Neuronal stem cell (in vitro differentiated cells): ENCODE data around the gene ANKS1A.

Source experiments
- DNase-seq: peaks from one replicate; pipeline ENCODE4 v3.0.0-alpha.2; 2013; ENCODE audit warnings: low spot score
- H2AFZ ChIP-seq: one replicate; pipeline ENCODE4 v1.6.1; 2013; ENCODE audit warnings: mild to moderate bottlenecking, low read length, inconsistent platforms
- H2AK5ac ChIP-seq: 2 replicates; pipeline ENCODE4 v1.6.1; 2013; ENCODE audit warnings: low read depth, mild to moderate bottlenecking, inconsistent platforms, low read length, moderate library complexity, mixed read lengths
- H2BK120ac ChIP-seq: 2 replicates; pipeline ENCODE4 v1.6.1; 2013; ENCODE audit warnings: low read depth, mild to moderate bottlenecking, inconsistent platforms, low read length, moderate library complexity, mixed read lengths
- H2BK12ac ChIP-seq: one replicate; pipeline ENCODE4 v1.6.1; 2013; ENCODE audit warnings: low read length, inconsistent platforms
- H2BK15ac ChIP-seq: 2 replicates; pipeline ENCODE4 v1.6.1; 2013; ENCODE audit warnings: mild to moderate bottlenecking, low read length, inconsistent platforms, mixed read lengths
- H2BK5ac ChIP-seq: one replicate; pipeline ENCODE4 v1.6.1; 2013; ENCODE audit warnings: inconsistent platforms, mild to moderate bottlenecking, low read length, moderate library complexity
- H3K14ac ChIP-seq: one replicate; pipeline ENCODE4 v1.6.1; 2013; ENCODE audit warnings: low read length, inconsistent platforms
- H3K18ac ChIP-seq: 2 replicates; pipeline ENCODE4 v1.6.1; 2013; ENCODE audit warnings: low read length, inconsistent platforms
- H3K23ac ChIP-seq: 2 replicates; pipeline ENCODE4 v1.6.1; 2013; ENCODE audit warnings: low read depth, mild to moderate bottlenecking, mixed read lengths, low read length, inconsistent platforms; ENCODE audit not compliant: poor library complexity
- H3K27ac ChIP-seq: replicated peaks from 3 replicates; pipeline ENCODE4 v1.5.1; 2013; ENCODE audit warnings: low read length, inconsistent platforms
- H3K27me3 ChIP-seq, 3 experiments: 2 replicates each; pipeline ENCODE4 v1.6.1; 2013; ENCODE audit warnings: low read length in 3 of 3, mild to moderate bottlenecking in 2 of 3, inconsistent platforms in 1 of 3, low read depth in 1 of 3, mixed read lengths in 1 of 3, moderate library complexity in 1 of 3; ENCODE audit not compliant: control insufficient read depth in 3 of 3, insufficient read depth in 3 of 3
- H3K36me3 ChIP-seq, 2 donors: replicated peaks in 1 of 2; 2 replicates each; pipeline ENCODE4 v1.6.1; 2013; ENCODE audit warnings: low read length in 2 of 2; ENCODE audit not compliant: control insufficient read depth in 2 of 2, insufficient read depth in 2 of 2
- H3K4ac ChIP-seq: 2 replicates; pipeline ENCODE4 v1.6.1; 2013; ENCODE audit warnings: inconsistent platforms, mild to moderate bottlenecking, low read length, moderate library complexity
- H3K4me1 ChIP-seq, 2 donors: 1 replicate in 1 of 2; 2 replicates in 1 of 2; pipeline ENCODE4 v1.6.1; 2013; ENCODE audit warnings: low read length in 2 of 2, low read depth in 1 of 2; ENCODE audit not compliant: control insufficient read depth in 2 of 2, insufficient read depth in 1 of 2
- H3K4me2 ChIP-seq: one replicate; pipeline ENCODE4 v1.6.1; 2013; ENCODE audit warnings: mild to moderate bottlenecking, low read length, inconsistent platforms; ENCODE audit not compliant: insufficient read depth, poor library complexity, severe bottlenecking
- H3K4me3 ChIP-seq, 2 donors: 2 replicates each; pipeline ENCODE4 v1.5.1; 2013; ENCODE audit warnings: low read length in 2 of 2, mild to moderate bottlenecking in 2 of 2, inconsistent platforms in 1 of 2, moderate library complexity in 1 of 2
- H3K79me1 ChIP-seq: one replicate; pipeline ENCODE4 v1.6.1; 2013; ENCODE audit warnings: low read depth, mild to moderate bottlenecking, inconsistent platforms, low read length, moderate library complexity
- H3K9ac ChIP-seq: one replicate; pipeline ENCODE4 v1.6.1; 2013; ENCODE audit warnings: mild to moderate bottlenecking, low read depth, low read length, inconsistent platforms; ENCODE audit not compliant: poor library complexity
- H3K9me3 ChIP-seq, 2 donors: replicated peaks in 1 of 2; 2 replicates each; pipeline versions ENCODE3 to v1.6.1; 2013; ENCODE audit warnings: low read length in 2 of 2, mild to moderate bottlenecking in 2 of 2, inconsistent platforms in 1 of 2, low read depth in 1 of 2, mixed read lengths in 1 of 2, moderate library complexity in 1 of 2; ENCODE audit not compliant: control insufficient read depth in 2 of 2, insufficient read depth in 1 of 2
- H4K8ac ChIP-seq: one replicate; pipeline ENCODE4 v1.6.1; 2013; ENCODE audit warnings: low read depth, mild to moderate bottlenecking, inconsistent platforms, low read length, moderate library complexity
- H4K91ac ChIP-seq: one replicate; pipeline ENCODE4 v1.6.1; 2013; ENCODE audit warnings: low read length, low read depth, mild to moderate bottlenecking, inconsistent platforms; ENCODE audit not compliant: poor library complexity
- WGBS, 2 donors: extraction: QIAGEN DNeasy Blood & Tissue Kit; methylation state at CpG; one replicate each; pipeline ENCODE4 v1.1.7; 2013; ENCODE audit warnings: missing lambda C conversion rate in 2 of 2, mixed read lengths in 1 of 2; ENCODE audit not compliant: insufficient read length in 2 of 2, insufficient replicate concordance in 1 of 2; ENCODE audit errors: extremely low coverage in 2 of 2; 5-methylcytosine and 5-hydroxymethylcytosine counted together

ANKS1A gene

DNA sequence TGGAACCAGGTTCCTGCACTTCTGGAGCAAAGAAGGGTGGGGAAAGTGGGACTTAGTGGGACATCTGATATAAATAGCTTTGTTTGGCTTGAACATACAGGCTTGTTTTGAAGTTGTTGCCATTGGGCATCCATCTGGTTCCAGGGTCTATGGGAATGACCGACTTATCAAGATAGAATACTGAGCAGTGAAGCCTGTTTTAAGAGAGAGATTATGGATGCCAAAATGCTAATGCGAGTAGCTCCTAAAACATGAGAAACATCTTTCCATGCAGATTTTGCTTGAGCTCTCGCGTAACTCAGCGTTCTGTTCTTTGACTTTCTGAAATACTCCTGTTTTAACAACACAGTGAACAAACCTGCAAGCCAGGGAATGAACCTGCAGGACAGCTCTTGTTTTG, 98.5 kb downstream of the ANKS1A start:
- DNase-seq: no peak
- H2BK5ac ChIP-seq: no peak overlapping the region
- no peak overlapping the region for H3K4me2 ChIP-seq
- no peak overlapping the region for H2BK12ac ChIP-seq
- H3K4me1 ChIP-seq: peaks cover 0 to 4% of the 10 kb centered on the region in 2 donors
- H3K27me3 ChIP-seq: no peaks in the 10 kb centered on the region
- no peak overlapping the region for H2AK5ac ChIP-seq
- no peak overlapping the region for H2BK15ac ChIP-seq
- H3K4ac ChIP-seq: no peak overlapping the region
- H3K79me1 ChIP-seq: no peaks in the 10 kb centered on the region
- H3K36me3 ChIP-seq: peaks cover 8 to 74% of the 10 kb centered on the region in 2 donors
- H3K9ac ChIP-seq: no peak overlapping the region
- no peak overlapping the region for H4K91ac ChIP-seq
- H2BK120ac ChIP-seq: no peak overlapping the region
- no peak overlapping the region for H2AFZ ChIP-seq
- no peak overlapping the region for H3K4me3 ChIP-seq
- H3K27ac ChIP-seq: no peak overlapping the region
- no CpG with 5 or more reads among the region's 5 CpGs for WGBS, 2 donors
- H4K8ac ChIP-seq: no peak overlapping the region
- no peak overlapping the region for H3K18ac ChIP-seq
- no peak overlapping the region for H3K14ac ChIP-seq
- H3K23ac ChIP-seq: no peak overlapping the region
- no peaks in the 10 kb centered on the region for H3K9me3 ChIP-seq

DNA sequence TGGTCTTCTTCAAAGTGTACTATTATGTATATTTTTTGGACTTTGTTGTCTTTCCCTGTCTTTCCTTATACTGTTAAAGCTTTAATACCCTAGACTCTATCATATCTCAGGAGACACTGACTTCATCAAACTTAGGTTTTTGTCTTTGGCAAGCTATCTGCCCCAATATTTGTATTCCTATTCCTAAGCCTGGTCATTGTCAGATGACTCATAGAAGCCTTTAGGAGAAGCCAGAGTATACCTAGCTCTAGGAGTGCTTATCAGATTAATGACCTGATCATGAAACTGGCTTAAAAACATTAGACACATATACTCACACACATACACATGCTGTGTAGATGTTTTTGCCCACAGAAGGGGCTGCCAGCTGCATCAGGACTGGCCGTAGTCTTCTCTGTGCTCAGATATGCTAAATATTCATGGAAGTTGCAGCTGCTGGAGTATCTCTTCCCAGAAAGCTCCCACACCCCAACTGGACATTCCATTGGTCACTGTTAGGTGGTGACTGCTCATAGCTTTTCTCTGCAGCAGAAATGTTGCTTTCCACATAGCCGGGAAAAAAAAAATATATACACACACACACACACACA, 102.0 kb downstream of the ANKS1A start:
- Histone ChIP-seq H3K4me2 (no peak overlapping the region), H3K36me3 (peaks cover 6 to 70% of the 10 kb centered on the region in 2 donors), H2BK15ac (no peak overlapping the region), H4K8ac (no peak overlapping the region), H4K91ac (no peak overlapping the region), H3K4me1 (peaks cover 0 to 2% of the 10 kb centered on the region in 2 donors), H2BK5ac (no peak overlapping the region), H3K18ac (no peak overlapping the region), H2AFZ (no peak overlapping the region), H2AK5ac (no peak overlapping the region), H3K4me3 (no peak overlapping the region), H3K4ac (no peak overlapping the region), H3K9me3 (no peaks in the 10 kb centered on the region), H3K27me3 (no peaks in the 10 kb centered on the region), H3K23ac (no peak overlapping the region), H3K14ac (no peak overlapping the region), H2BK12ac (no peak overlapping the region), H2BK120ac (no peak overlapping the region), H3K79me1 (no peaks in the 10 kb centered on the region), H3K27ac (no peak overlapping the region), H3K9ac (no peak overlapping the region)
- DNase-seq: no peak
- WGBS, 2 donors: no CpG with 5 or more reads among the region's 2 CpGs

DNA sequence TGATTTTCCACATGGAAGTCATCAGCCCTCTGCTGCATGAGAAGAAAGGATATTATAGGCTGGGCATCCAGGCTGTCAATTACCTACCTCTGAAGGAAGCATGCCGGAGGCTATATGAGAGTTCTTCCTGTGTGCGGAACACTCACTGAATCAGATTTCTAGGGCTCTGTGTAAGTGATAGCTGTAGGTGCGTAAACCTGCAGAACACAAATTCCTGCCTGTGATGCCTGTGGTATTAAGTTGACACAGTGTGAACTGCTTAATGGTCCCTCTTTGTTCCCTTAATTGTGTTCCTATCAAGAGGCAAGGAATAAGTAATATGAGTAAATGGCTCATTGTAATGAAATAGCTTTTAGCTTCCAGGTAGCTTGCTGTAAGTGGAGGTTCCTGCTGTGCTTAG, 103.3 kb downstream of the ANKS1A start:
- H3K79me1 ChIP-seq: no peaks in the 10 kb centered on the region
- WGBS, 2 donors: no CpG with 5 or more reads among the region's 3 CpGs
- peaks cover 6 to 66% of the 10 kb centered on the region in 2 donors for H3K36me3 ChIP-seq
- no peak overlapping the region for H2AK5ac ChIP-seq
- no peak overlapping the region for H4K91ac ChIP-seq
- H3K27ac ChIP-seq: no peak overlapping the region
- no peak overlapping the region for H3K9ac ChIP-seq
- no peak overlapping the region for H3K18ac ChIP-seq
- no peak for DNase-seq
- H2BK120ac ChIP-seq: no peak overlapping the region
- H3K23ac ChIP-seq: no peak overlapping the region
- no peaks in the 10 kb centered on the region for H3K4me1 ChIP-seq
- H3K4me2 ChIP-seq: no peak overlapping the region
- no peak overlapping the region for H2BK5ac ChIP-seq
- no peaks in the 10 kb centered on the region for H3K27me3 ChIP-seq
- no peak overlapping the region for H4K8ac ChIP-seq
- H2AFZ ChIP-seq: no peak overlapping the region
- H3K9me3 ChIP-seq: peaks cover 0 to 4% of the 10 kb centered on the region in 2 donors
- H3K14ac ChIP-seq: no peak overlapping the region
- no peak overlapping the region for H2BK15ac ChIP-seq
- H2BK12ac ChIP-seq: no peak overlapping the region
- H3K4me3 ChIP-seq: no peak overlapping the region
- no peak overlapping the region for H3K4ac ChIP-seq

DNA sequence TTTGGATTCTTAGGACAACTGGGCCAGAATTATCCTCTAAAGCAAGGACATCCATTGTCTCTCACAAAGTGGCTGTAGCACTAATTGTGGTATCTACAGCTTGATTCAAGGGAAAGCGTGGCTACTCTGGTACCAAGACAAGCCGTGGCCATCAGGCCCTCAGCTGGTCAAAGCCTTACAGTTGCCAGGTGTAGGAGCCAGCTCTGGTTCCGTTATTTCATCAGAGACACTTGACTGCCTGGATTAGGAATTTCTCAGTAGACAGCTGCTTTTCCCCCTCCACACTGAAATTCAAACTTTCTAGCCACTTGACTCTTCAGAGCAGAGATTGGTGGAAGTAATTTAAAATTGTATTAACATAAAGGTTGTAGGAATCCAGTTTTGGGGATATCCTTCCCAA, 104.2 kb downstream of the ANKS1A start:
- Histone ChIP-seq H2BK12ac (no peak overlapping the region), H2AFZ (no peak overlapping the region), H3K18ac (no peak overlapping the region), H4K8ac (no peak overlapping the region), H3K4me1 (no peaks in the 10 kb centered on the region), H3K9me3 (peaks cover 0 to 4% of the 10 kb centered on the region in 2 donors), H2BK120ac (no peak overlapping the region), H4K91ac (no peak overlapping the region), H3K14ac (no peak overlapping the region), H2BK5ac (no peak overlapping the region), H2BK15ac (no peak overlapping the region), H3K4ac (no peak overlapping the region), H3K79me1 (no peaks in the 10 kb centered on the region), H3K27ac (no peak overlapping the region), H2AK5ac (no peak overlapping the region), H3K27me3 (no peaks in the 10 kb centered on the region), H3K9ac (no peak overlapping the region), H3K4me3 (no peak overlapping the region), H3K4me2 (no peak overlapping the region), H3K23ac (no peak overlapping the region), H3K36me3 (peaks cover 9 to 60% of the 10 kb centered on the region in 2 donors)
- WGBS, 2 donors: no CpG with 5 or more reads among the region's 3 CpGs
- DNase-seq: no peak
